HCT116 (cell line): ENCODE measurements around the gene XPO4. TPM values are rescaled to one million over a fixed set of nuclear protein-coding genes. Genes with fewer than 3 reads are reported as not detected.

ENCODE experiments used
- ATAC-seq: fragments of 200-7000 bp; cut with Tn5 transposase; 2 replicates; pipeline ENCODE4 v1.9.1; 2020; ENCODE audit warnings: mild to moderate bottlenecking, moderate library complexity
- BruUV-seq: library from RNA; stranded (reverse); fragments of 400-500 nt; replicated peaks from 2 replicates; lab custom pipeline; 2021; lab: Mats Ljungman, UMichigan
- CTCF ChIA-PET: fragments of 300-600 bp; sonication (Branson Sonifier 250); formaldehyde crosslinking; loops from one replicate; lab custom pipeline; 2021; ENCODE audit warnings: antibody characterized with exemption; lab: Charles Lee
- POLR2A ChIA-PET: fragments of 300-600, 350-600 bp; sonication (Branson Sonifier 250); formaldehyde crosslinking; loops from one replicate; lab custom pipeline; 2021; ENCODE audit warnings: antibody characterized with exemption; lab: Charles Lee
- RAD21 ChIA-PET, 2 experiments: fragments of 300-600 bp; sonication (Branson Sonifier 250); formaldehyde crosslinking; loops; one replicate each; lab custom pipeline; 2023; ENCODE audit warnings: low total read pairs in 2 of 2; ENCODE audit not compliant: uncharacterized antibody in 2 of 2, unreplicated experiment in 2 of 2, low non-redundant PET in 1 of 2; lab: Charles Lee
- DNase-seq: peaks from one replicate; pipeline ENCODE4 v3.0.0-alpha.2; 2010; ENCODE audit warnings: low read depth, low spot score
- H2AFZ ChIP-seq: fragments of 200-600 bp; shearing (Covaris generic), sonication (generic); 2 replicates; pipeline ENCODE4 v1.6.1; 2017; ENCODE audit warnings: low read depth, mixed run types, mixed read lengths, antibody characterized with exemption, low read length; ENCODE audit not compliant: poor library complexity, severe bottlenecking
- H3K27ac ChIP-seq: 2 replicates; pipeline ENCODE4 v1.5.1; 2012; ENCODE audit warnings: low read depth, low read length
- H3K27me3 ChIP-seq: fragments of 200-600 bp; sonication (generic); 2 replicates; pipeline ENCODE4 v1.6.1; 2016; ENCODE audit warnings: mixed run types, low read length, mixed read lengths; ENCODE audit not compliant: insufficient read depth
- H3K36me3 ChIP-seq, 2 experiments: fragments of 200-500 bp in 1 of 2; fragments of 200-600 bp in 1 of 2; sonication (Bioruptor generic) in 1 of 2; sonication (generic) in 1 of 2; 2 replicates each; pipeline versions ENCODE4 v1.5.1 to v1.6.1; 2014 to 2016; ENCODE audit warnings: low read length in 2 of 2, inconsistent platforms in 1 of 2, mixed read lengths in 1 of 2, mixed run types in 1 of 2; ENCODE audit not compliant: insufficient read depth in 2 of 2, control insufficient read depth in 1 of 2
- H3K4me1 ChIP-seq, 2 experiments: fragments of 200-600 bp in 1 of 2; sonication (generic) in 1 of 2; 2 replicates each; pipeline versions ENCODE4 v1.5.1 to v1.6.1; 2012 to 2017; ENCODE audit warnings: low read length in 2 of 2, inconsistent platforms in 1 of 2, mild to moderate bottlenecking in 1 of 2, mixed read lengths in 1 of 2, mixed run types in 1 of 2, moderate library complexity in 1 of 2; ENCODE audit not compliant: insufficient read depth in 2 of 2, control insufficient read depth in 1 of 2
- H3K4me2 ChIP-seq: fragments of 200-600 bp; sonication (generic); 2 replicates; pipeline ENCODE4 v1.6.1; 2017; ENCODE audit warnings: mixed run types, low read length, mixed read lengths
- H3K4me3 ChIP-seq, 2 experiments: fragments of 200-600 bp in 1 of 2; sonication (generic) in 1 of 2; replicated peaks in 1 of 2; 2 replicates each; pipeline ENCODE4 v1.5.1; 2011 to 2016; ENCODE audit warnings: low read length in 2 of 2, control low read depth in 1 of 2, low read depth in 1 of 2, mild to moderate bottlenecking in 1 of 2, mixed read lengths in 1 of 2, mixed run types in 1 of 2
- H3K79me2 ChIP-seq: fragments of 200-600 bp; sonication (generic); 2 replicates; pipeline ENCODE4 v1.6.1; 2017; ENCODE audit warnings: mild to moderate bottlenecking, mixed run types, low read length, moderate library complexity, mixed read lengths; ENCODE audit not compliant: insufficient read depth
- H3K9ac ChIP-seq: fragments of 200-600 bp; sonication (generic); 2 replicates; pipeline ENCODE4 v1.6.1; 2016; ENCODE audit warnings: low read length, mixed read lengths
- H3K9me2 ChIP-seq: fragments of 200-600 bp; sonication (generic), shearing (Covaris generic); 2 replicates; pipeline ENCODE4 v1.6.1; 2017; ENCODE audit warnings: mixed run types, mild to moderate bottlenecking, moderate library complexity; ENCODE audit not compliant: insufficient read depth
- H3K9me3 ChIP-seq, 2 experiments: fragments of 200-500 bp in 1 of 2; fragments of 200-600 bp in 1 of 2; sonication (Bioruptor generic) in 1 of 2; sonication (generic) in 1 of 2; 2 replicates each; pipeline ENCODE4 v1.6.1; 2014 to 2017; ENCODE audit warnings: low read length in 2 of 2, mixed read lengths in 2 of 2, inconsistent platforms in 1 of 2, low read depth in 1 of 2, mild to moderate bottlenecking in 1 of 2, mixed run types in 1 of 2, moderate library complexity in 1 of 2; ENCODE audit not compliant: control insufficient read depth in 1 of 2, insufficient read depth in 1 of 2
- H4K20me1 ChIP-seq: fragments of 200-600 bp; sonication (generic), shearing (Covaris generic); 2 replicates; pipeline ENCODE4 v1.6.1; 2017; ENCODE audit warnings: mixed run types, mild to moderate bottlenecking, moderate library complexity; ENCODE audit not compliant: insufficient read depth
- CEBPB ChIP-seq: IDR thresholded peaks from 2 replicates; pipeline ENCODE4 v1.6.1; 2012; ENCODE audit warnings: low read depth
- EGR1 ChIP-seq: IDR thresholded peaks from 2 replicates; pipeline ENCODE4 v1.6.1; 2012; ENCODE audit warnings: low read depth
- ELF1 ChIP-seq: IDR thresholded peaks from 2 replicates; pipeline ENCODE4 v1.6.1; 2012; ENCODE audit warnings: low read depth, borderline replicate concordance
- EZH2phosphoT487 ChIP-seq: fragments of 200-600 bp; IDR thresholded peaks from 2 replicates; pipeline ENCODE4 v1.6.1; 2018; ENCODE audit warnings: antibody characterized with exemption, borderline replicate concordance
- FOSL1 ChIP-seq: IDR thresholded peaks from 2 replicates; pipeline ENCODE4 v1.6.1; 2012; ENCODE audit warnings: low read depth
- POLR2A ChIP-seq: IDR thresholded peaks from 2 replicates; pipeline ENCODE4 v1.7.0; 2011; ENCODE audit warnings: borderline replicate concordance; ENCODE audit not compliant: insufficient read depth, insufficient read length; ENCODE audit errors: extremely low read depth
- RAD21 ChIP-seq: IDR thresholded peaks from 2 replicates; pipeline ENCODE4 v1.6.1; 2012; ENCODE audit warnings: low read depth, mild to moderate bottlenecking
- REST ChIP-seq: IDR thresholded peaks from 2 replicates; pipeline ENCODE4 v1.6.1; 2012; ENCODE audit warnings: low read depth
- SIN3A ChIP-seq: IDR thresholded peaks from 2 replicates; pipeline ENCODE4 v1.6.1; 2012; ENCODE audit warnings: low read depth
- SP1 ChIP-seq: IDR thresholded peaks from 2 replicates; pipeline ENCODE4 v1.6.1; 2012; ENCODE audit warnings: low read depth
- ZBTB33 ChIP-seq: IDR thresholded peaks from 2 replicates; pipeline ENCODE4 v1.6.1; 2011; ENCODE audit warnings: mild to moderate bottlenecking, low read length, moderate library complexity; ENCODE audit not compliant: insufficient replicate concordance; ENCODE audit errors: extremely low read depth
- ZNF274 ChIP-seq: fragments of 200-500 bp; sonication (Bioruptor generic); IDR thresholded peaks from 2 replicates; pipeline ENCODE4 v1.6.1; 2014; ENCODE audit warnings: mild to moderate bottlenecking, low read depth, low read length, inconsistent platforms
- intact Hi-C: fragments of 100-400 bp; cut with micrococcal nuclease; formaldehyde crosslinking; loops from 2 replicates; pipeline ENCODE4 v1.10.0; 2022
- total RNA-seq: library from RNA; stranded (reverse); gene quantifications from one replicate; pipeline ENCODE4 v1.2.1, GENCODE V29; 2021; ENCODE audit not compliant: unreplicated experiment

Gene XPO4
- total RNA-seq, 1 experiment from 2014 or later: 29.7 TPM

- TF ChIP-seq FOSL1 (no peak), ELF1 (no peak), REST (no peak), CEBPB (no peak), EZH2phosphoT487 (no peak), SP1 (no peak), POLR2A (no peak), EGR1 (no peak)
- TF ChIP-seq, all 23 proteins: peak for 0
These were observed 8.5 kb upstream of the XPO4 start (continued) for GRCh38 chr13:20911037-20911436.

DNA sequence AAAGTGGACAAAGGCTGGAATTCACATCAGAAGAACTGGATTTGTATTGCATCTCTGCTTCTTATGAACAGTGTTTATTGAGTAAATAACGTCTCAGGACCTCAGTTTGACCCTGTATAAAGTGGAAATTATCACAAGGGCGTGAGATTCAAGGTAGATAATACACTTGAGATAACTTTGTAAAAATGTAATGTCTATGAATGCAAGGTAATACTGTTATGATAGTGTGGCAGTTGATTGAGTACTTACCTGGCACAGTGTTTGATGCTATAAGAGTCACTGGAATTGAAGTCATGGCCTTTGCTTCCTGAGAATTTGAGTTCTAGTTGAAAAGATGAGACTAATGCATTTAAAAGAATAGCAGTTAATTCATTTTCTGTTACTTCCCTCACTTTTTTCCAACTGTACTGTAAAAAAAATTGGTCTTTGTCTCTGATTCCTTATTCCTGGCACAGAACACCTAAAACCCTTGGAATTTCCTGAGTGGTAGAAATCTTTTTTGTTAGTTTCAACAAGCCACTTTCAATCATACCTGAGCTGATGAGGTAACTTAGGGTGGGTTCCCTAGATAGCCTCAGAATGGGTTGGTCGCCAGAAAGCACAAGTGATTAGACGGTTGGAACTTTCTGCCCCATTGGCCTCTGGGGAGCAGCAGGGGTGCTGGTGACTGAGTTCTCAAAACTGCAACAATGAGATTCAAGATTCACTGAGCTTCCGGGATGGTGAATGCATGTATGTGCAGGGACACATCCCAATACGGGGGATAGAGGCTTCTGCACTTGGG lies 6.4 kb upstream of the XPO4 start:
- ATAC-seq (no peak), DNase-seq (no peak)
- TF ChIP-seq RAD21 (no peak), EGR1 (no peak), SIN3A (no peak), ZNF274 (no peak), SP1 (no peak), ZBTB33 (no peak)
- ChIA-PET POLR2A (no interaction called here), RAD21 (no interaction called here), CTCF (no interaction called here)
- Histone ChIP-seq H3K4me2 (no peak overlapping the region), H3K9me3 (no peaks in the 10 kb centered on the region; a peak in 1 of 4 replicates), H3K79me2 (no peaks in the 10 kb centered on the region), H3K27me3 (no peaks in the 10 kb centered on the region), H3K36me3 (no peaks in the 10 kb centered on the region), H3K9me2 (no peaks in the 10 kb centered on the region), H3K27ac (no peak overlapping the region), H2AFZ (no peak overlapping the region), H4K20me1 (no peaks in the 10 kb centered on the region), H3K4me3 (no peak overlapping the region), H3K9ac (no peak overlapping the region), H3K4me1 (no peaks in the 10 kb centered on the region)
- BruUV-seq: no TSS peak
- intact Hi-C loops: no loop called here
